HG02973 (cell line): ENCODE data around the gene ANKRD44.

Experiments used
- ATAC-seq: cut with Tn5 transposase; IDR thresholded peaks from one replicate; pipeline ENCODE4 v1.9.1; 2021; ENCODE audit warnings: moderate library complexity; ENCODE audit not compliant: unreplicated experiment

Gene ANKRD44

GRCh38 chr2:197265036-197265435 is 45.5 kb downstream of the ANKRD44 start:
- no peak for ATAC-seq

- no peak for ATAC-seq
Observed at GRCh38 chr2:197264332-197264731, 46.2 kb downstream of the ANKRD44 start.

GRCh38 chr2:197263077-197263476 is 47.5 kb downstream of the ANKRD44 start:
- no peak for ATAC-seq

- ATAC-seq, result peak; percentile 60
Observed at GRCh38 chr2:197261808-197262226, 48.8 kb downstream of the ANKRD44 start.

- no peak for ATAC-seq
Observed at GRCh38 chr2:197259470-197259999, 51.0 kb downstream of the ANKRD44 start.

GRCh38 chr2:197258580-197258979 is 52.0 kb downstream of the ANKRD44 start:
- ATAC-seq, result no peak

- no peak for ATAC-seq
Observed at GRCh38 chr2:197256547-197257170, 53.9 kb downstream of the ANKRD44 start.

GRCh38 chr2:197256021-197256420 is 54.6 kb downstream of the ANKRD44 start:
- ATAC-seq, result no peak

GRCh38 chr2:197255543-197255942 is 55.0 kb downstream of the ANKRD44 start:
- ATAC-seq, result peak; percentile 93

- ATAC-seq, result peak; percentile 22
Observed at GRCh38 chr2:197254776-197255530, 55.6 kb downstream of the ANKRD44 start.

- no peak for ATAC-seq
Observed at GRCh38 chr2:197251576-197251975, 59.0 kb downstream of the ANKRD44 start.

- no peak for ATAC-seq
Observed at GRCh38 chr2:197251163-197251562, 59.4 kb downstream of the ANKRD44 start.

- no peak for ATAC-seq
Observed at GRCh38 chr2:197250084-197250397, 60.5 kb downstream of the ANKRD44 start.

GRCh38 chr2:197249381-197250083 is 61.0 kb downstream of the ANKRD44 start:
- no peak for ATAC-seq

- no peak for ATAC-seq
Observed at GRCh38 chr2:197248623-197249022, 62.0 kb downstream of the ANKRD44 start.

GRCh38 chr2:197248001-197248401 is 62.6 kb downstream of the ANKRD44 start:
- ATAC-seq, result no peak

GRCh38 chr2:197247083-197247482 is 63.5 kb downstream of the ANKRD44 start:
- no peak for ATAC-seq

GRCh38 chr2:197245829-197246804 is 64.5 kb downstream of the ANKRD44 start:
- ATAC-seq, result no peak

- ATAC-seq, result no peak
Observed at GRCh38 chr2:197244349-197244748, 66.2 kb downstream of the ANKRD44 start.

GRCh38 chr2:197242719-197243118 is 67.9 kb downstream of the ANKRD44 start:
- no peak for ATAC-seq

GRCh38 chr2:197241596-197241995 is 69.0 kb downstream of the ANKRD44 start:
- no peak for ATAC-seq
